Activated effector memory CD4-positive, alpha-beta T cell treated with Interleukin-2 at 50 U/mL for 16 hours (primary cell): ENCODE results near the gene SORCS3.

Experiments used
- DNase-seq: peaks from one replicate; pipeline ENCODE4 v3.0.0-alpha.2; 2020

Gene SORCS3

GRCh38 chr10:104641187-104641936, at the start of gene SORCS3:
SORCS3 (plus strand) TSS chr10:104641290.
- no peak for DNase-seq

GRCh38 chr10:104591441-104591840, 49.6 kb upstream of the SORCS3 start:
- no peak for DNase-seq

GRCh38 chr10:104601166-104601565, 39.9 kb upstream of the SORCS3 start:
- DNase-seq: no peak

- no peak for DNase-seq
Observed at GRCh38 chr10:104608091-104608828, 32.8 kb upstream of the SORCS3 start.

- no peak for DNase-seq
Observed at GRCh38 chr10:104612571-104613205, 28.4 kb upstream of the SORCS3 start.

- DNase-seq: no peak
Observed at GRCh38 chr10:104613406-104613805, 27.7 kb upstream of the SORCS3 start.

- no peak for DNase-seq
Observed at GRCh38 chr10:104614245-104614831, 26.8 kb upstream of the SORCS3 start.

- DNase-seq: no peak
Observed at GRCh38 chr10:104615136-104615535, 26.0 kb upstream of the SORCS3 start.

GRCh38 chr10:104617831-104618230, 23.3 kb upstream of the SORCS3 start:
- DNase-seq: no peak

- no peak for DNase-seq
Observed at GRCh38 chr10:104622175-104622574, 18.9 kb upstream of the SORCS3 start.

GRCh38 chr10:104622598-104623209, 18.4 kb upstream of the SORCS3 start:
- no peak for DNase-seq

GRCh38 chr10:104630731-104631130, 10.4 kb upstream of the SORCS3 start:
- DNase-seq: no peak

- no peak for DNase-seq
Observed at GRCh38 chr10:104631946-104632345, 9.1 kb upstream of the SORCS3 start.

GRCh38 chr10:104638861-104639589, 2.1 kb upstream of the SORCS3 start:
- DNase-seq: no peak

- DNase-seq: no peak
Observed at GRCh38 chr10:104639590-104640338, 1.3 kb upstream of the SORCS3 start.

- no peak for DNase-seq
Observed at GRCh38 chr10:104640339-104641186, 527 bp upstream of the SORCS3 start.

- no peak for DNase-seq
Observed at GRCh38 chr10:104641937-104642657, 1.0 kb downstream of the SORCS3 start.

GRCh38 chr10:104642658-104643302, 1.7 kb downstream of the SORCS3 start:
- DNase-seq: no peak

GRCh38 chr10:104643303-104643663, 2.2 kb downstream of the SORCS3 start:
- DNase-seq: no peak
